ENCODE data around the gene SLC49A4. TPM values are rescaled to one million over a fixed set of nuclear protein-coding genes. Genes with fewer than 3 reads are reported as not detected.

SLC49A4 gene, protein sequence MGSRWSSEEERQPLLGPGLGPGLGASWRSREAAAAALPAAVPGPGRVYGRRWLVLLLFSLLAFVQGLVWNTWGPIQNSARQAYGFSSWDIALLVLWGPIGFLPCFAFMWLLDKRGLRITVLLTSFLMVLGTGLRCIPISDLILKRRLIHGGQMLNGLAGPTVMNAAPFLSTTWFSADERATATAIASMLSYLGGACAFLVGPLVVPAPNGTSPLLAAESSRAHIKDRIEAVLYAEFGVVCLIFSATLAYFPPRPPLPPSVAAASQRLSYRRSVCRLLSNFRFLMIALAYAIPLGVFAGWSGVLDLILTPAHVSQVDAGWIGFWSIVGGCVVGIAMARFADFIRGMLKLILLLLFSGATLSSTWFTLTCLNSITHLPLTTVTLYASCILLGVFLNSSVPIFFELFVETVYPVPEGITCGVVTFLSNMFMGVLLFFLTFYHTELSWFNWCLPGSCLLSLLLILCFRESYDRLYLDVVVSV
- total RNA-seq (2013), result 17.3 TPM
- polyA plus RNA-seq, result 10 to 100 TPM; 12.9 to 19.0 (median 18.6) TPM
- polyA minus RNA-seq, result 22.9 and 26.6 TPM in 2 replicates
- 25.3 to 155 (median 87.1) reads per million in 11 experiments for total RNA-seq

- H3K4me3 Mint-ChIP-seq, result peak within 1 kb of the TSS; percentile 86 to 94
- Histone ChIP-seq H3K9ac (ENCODE audit: insufficient read depth, low read length, poor library complexity, severe bottlenecking) (peak within 1 kb of the TSS; percentile 97), H2AFZ (ENCODE audit: insufficient read depth, low read depth, low read length, poor library complexity, severe bottlenecking) (peak within 1 kb of the TSS; percentile 81), H3K4me3 (replicated peaks in 1 of 3; ENCODE audit: low read depth in 2 of 3, low read length in 3 of 3) (peak within 1 kb of the TSS; percentile 85 to 96 (median 93)), H3K27ac (ENCODE audit: low read depth in 1 of 2, low read length in 2 of 2) (peak within 1 kb of the TSS; percentile 96 to 99), H4K20me1 (ENCODE audit: insufficient read depth, low read length) (peaks cover 27% of the 10 kb centered on the region), H3K4me2 (replicated peaks; ENCODE audit: extremely low read depth, low read length, poor library complexity, severe bottlenecking) (peak within 1 kb of the TSS; percentile 92), H3K27me3 (ENCODE audit: control insufficient read depth in 2 of 2, insufficient read depth in 2 of 2, low read length in 2 of 2) (no peaks in the 10 kb centered on the region), H3K36me3 (replicated peaks in 1 of 2; ENCODE audit: control insufficient read depth in 1 of 2, insufficient read depth in 2 of 2, low read length in 2 of 2) (peaks cover 0 to 4% of the 10 kb centered on the region in 2 donors), H3K9me3 (replicated peaks in 1 of 2; ENCODE audit: control insufficient read depth in 1 of 2, insufficient read depth in 1 of 2, low read length in 2 of 2) (no peaks in the 10 kb centered on the region), H3K79me2 (ENCODE audit: insufficient read depth, low read length) (peaks cover 93% of the 10 kb centered on the region), H3K4me1 (ENCODE audit: control insufficient read depth in 1 of 2, insufficient read depth in 2 of 2, low read length in 2 of 2) (peaks cover 67 to 74% of the 10 kb centered on the region in 2 donors)
- intact Hi-C loops (cut with micrococcal nuclease), result loop anchor here (2.0 to 10.0 kb wide), 4 partner anchors 24 to 1940 kb away; partner anchors contain the start of gene UMPS (in 1 of the 2)
- H3K27me3 Mint-ChIP-seq (ENCODE audit: low read depth in 3 of 3), result no peaks in the 10 kb centered on the region
- peak within 1 kb of the TSS; percentile 99 to 100 (median 99) for H3K27ac Mint-ChIP-seq
- peaks cover 0 to 2% (median 0%) of the 10 kb centered on the region in 7 donors for H3K9me3 Mint-ChIP-seq
- TF ChIP-seq, protein P1, sequence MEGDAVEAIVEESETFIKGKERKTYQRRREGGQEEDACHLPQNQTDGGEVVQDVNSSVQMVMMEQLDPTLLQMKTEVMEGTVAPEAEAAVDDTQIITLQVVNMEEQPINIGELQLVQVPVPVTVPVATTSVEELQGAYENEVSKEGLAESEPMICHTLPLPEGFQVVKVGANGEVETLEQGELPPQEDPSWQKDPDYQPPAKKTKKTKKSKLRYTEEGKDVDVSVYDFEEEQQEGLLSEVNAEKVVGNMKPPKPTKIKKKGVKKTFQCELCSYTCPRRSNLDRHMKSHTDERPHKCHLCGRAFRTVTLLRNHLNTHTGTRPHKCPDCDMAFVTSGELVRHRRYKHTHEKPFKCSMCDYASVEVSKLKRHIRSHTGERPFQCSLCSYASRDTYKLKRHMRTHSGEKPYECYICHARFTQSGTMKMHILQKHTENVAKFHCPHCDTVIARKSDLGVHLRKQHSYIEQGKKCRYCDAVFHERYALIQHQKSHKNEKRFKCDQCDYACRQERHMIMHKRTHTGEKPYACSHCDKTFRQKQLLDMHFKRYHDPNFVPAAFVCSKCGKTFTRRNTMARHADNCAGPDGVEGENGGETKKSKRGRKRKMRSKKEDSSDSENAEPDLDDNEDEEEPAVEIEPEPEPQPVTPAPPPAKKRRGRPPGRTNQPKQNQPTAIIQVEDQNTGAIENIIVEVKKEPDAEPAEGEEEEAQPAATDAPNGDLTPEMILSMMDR (IDR thresholded peaks at IDR 0.05), result no peak
- H3K4me1 Mint-ChIP-seq, result peaks cover 30% of the 10 kb centered on the region
- H3K36me3 Mint-ChIP-seq, result no peaks in the 10 kb centered on the region
- peak; percentile 87 to 93 (median 91) for DNase-seq
- under 1% methylated on average over 73 of the region's 84 CpGs for WGBS (ENCODE audit: insufficient coverage)
These were observed at the start of gene SLC49A4 for GRCh38 chr3:122794779-122795673. TSS of gene SLC49A4 (plus strand) at chr3:122795069. CDS start at chr3:122795193, 124 bp downstream.
